Inflammatory macrophage treated with lipopolysaccharide for 4 hours (primary cell): Measurements from ENCODE around the gene GBP7.

Source experiments
- DNase-seq: peaks from one replicate; pipeline ENCODE4 v3.0.0-alpha.2; 2020

GBP7 gene

GRCh38 chr1:89114662-89115061 is 61.1 kb downstream of the GBP7 start:
- DNase-seq, result no peak

DNA sequence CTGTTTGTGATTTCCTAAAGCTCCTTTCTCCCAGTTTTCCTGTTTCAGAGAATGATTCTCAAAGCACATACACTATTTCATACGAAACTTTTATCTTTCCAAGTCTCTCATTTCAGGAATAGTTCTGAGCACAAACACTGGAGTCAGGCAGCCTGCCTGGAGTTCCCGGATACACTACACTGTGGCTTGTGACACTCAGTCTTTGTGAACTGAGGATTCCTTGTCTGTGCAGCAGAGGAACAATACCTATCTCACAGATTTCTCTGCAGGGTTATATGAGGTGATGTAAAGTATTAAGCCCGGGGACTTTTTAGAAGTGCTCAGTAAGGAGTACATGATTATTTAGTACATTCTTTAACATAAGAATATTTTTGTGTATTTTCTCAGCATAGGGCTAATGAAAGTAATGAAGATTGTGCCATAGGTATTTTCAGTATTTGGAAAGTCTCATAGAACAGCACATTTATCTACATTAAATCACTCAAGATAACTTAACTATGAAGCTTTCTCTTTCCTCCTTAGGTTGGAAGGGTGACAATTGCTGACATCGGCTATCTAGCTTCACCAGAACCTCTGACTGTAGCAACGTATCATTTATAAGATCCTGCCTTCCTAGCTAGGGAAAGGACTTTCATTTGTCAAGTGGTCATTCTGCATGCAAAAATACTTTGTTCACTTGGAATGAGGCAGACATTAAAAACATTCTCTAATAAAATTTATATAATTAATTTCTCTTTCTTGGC is 62.8 kb downstream of the GBP7 start:
- DNase-seq, result no peak

DNA sequence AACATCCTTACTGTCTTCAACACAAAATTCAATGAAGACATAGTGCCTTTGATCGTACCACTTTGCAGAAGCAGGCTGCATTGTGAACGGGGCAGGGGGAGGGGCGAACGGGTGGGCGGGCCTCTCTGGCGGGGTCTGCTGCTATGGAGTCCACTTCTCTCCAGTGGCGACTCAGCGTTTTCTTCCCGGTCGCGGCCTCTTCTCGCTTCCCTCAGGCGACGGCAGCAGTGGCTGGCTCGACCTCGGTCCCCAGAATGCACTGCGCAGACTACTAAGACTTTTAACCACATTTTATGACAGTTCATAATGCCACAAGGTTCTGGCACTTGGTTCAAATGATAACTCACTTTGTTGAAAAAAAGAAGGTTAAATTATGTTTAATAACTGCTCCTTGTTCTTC is 71.1 kb downstream of the GBP7 start:
- no peak for DNase-seq

DNA sequence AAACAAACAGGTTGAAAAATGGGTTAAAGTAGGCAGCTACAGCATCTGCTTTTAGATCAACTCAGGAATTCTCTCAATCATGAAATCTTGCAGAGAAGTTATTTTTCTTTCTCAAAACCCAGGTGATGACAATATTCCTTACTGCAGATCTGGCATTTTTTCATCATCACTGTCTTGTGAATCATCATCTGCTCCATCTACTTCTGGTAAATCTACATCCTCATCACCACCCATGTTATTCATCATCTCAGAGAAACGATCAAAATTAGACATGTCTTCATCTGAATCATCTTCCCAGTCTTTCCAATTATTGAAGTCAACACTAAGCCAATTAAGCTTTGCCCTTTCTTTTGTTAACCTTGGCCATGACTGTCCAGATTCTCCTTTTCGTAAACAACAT is 71.7 kb downstream of the GBP7 start:
- DNase-seq, result no peak

- no peak for DNase-seq
These were observed 73.8 kb downstream of the GBP7 start for GRCh38 chr1:89102021-89102420.

- no peak for DNase-seq
These were observed 75.4 kb downstream of the GBP7 start for GRCh38 chr1:89100412-89100811.

GRCh38 chr1:89098857-89099256 is 76.9 kb downstream of the GBP7 start:
- no peak for DNase-seq

- no peak for DNase-seq
These were observed 80.1 kb downstream of the GBP7 start for GRCh38 chr1:89095737-89096136.

DNA sequence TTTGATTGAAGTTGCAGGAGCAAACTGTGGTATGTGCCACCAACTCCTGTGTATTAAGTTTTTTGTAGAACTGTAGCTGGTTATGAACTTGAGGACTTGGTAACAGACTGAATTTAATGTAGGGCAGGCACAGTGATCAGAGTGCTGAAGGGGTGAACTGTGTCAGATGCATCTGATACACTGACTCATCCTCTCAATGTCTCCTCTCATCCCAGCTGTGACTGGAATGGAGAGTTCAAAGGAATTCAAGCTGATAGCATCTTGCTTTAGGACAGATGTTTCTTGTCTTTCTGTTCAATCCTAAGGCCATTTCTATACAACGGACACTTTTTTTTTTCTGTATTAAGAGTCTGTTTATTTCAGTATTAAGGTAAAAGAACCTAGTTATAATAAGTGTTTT is 85.8 kb downstream of the GBP7 start:
- DNase-seq, result no peak

- no peak for DNase-seq
These were observed 87.2 kb downstream of the GBP7 start for GRCh38 chr1:89088572-89088971.

GRCh38 chr1:89087241-89087640 is 88.6 kb downstream of the GBP7 start:
- no peak for DNase-seq

GRCh38 chr1:89085781-89086180 is 90.0 kb downstream of the GBP7 start:
- peak; percentile 81 for DNase-seq
